GM06990 (cell line): Measurements from ENCODE around the gene SIPA1L3.

ENCODE experiments used
- DNase-seq: peaks from one replicate; pipeline ENCODE4 v3.0.0-alpha.2; 2011; ENCODE audit not compliant: insufficient read length; ENCODE audit errors: extremely low read depth
- H3K27me3 ChIP-seq: replicated peaks from 2 replicates; pipeline ENCODE4 v1.6.0; 2011; ENCODE audit warnings: low read length; ENCODE audit not compliant: control insufficient read depth, insufficient read depth
- H3K36me3 ChIP-seq: 2 replicates; pipeline ENCODE4 v1.5.1; 2011; ENCODE audit warnings: low read length; ENCODE audit not compliant: control insufficient read depth, insufficient read depth
- H3K4me3 ChIP-seq: replicated peaks from 2 replicates; pipeline ENCODE4 v1.5.1; 2011; ENCODE audit warnings: low read depth, mild to moderate bottlenecking, control low read depth, low read length
- TF ChIP-seq, protein P1 (sequence below): IDR thresholded peaks from 2 replicates; pipeline ENCODE4 v1.5.1; 2011; ENCODE audit warnings: low read length, control low read depth, mild to moderate bottlenecking, inconsistent platforms; ENCODE audit not compliant: insufficient read depth, poor library complexity, severe bottlenecking

The SIPA1L3 gene

DNA sequence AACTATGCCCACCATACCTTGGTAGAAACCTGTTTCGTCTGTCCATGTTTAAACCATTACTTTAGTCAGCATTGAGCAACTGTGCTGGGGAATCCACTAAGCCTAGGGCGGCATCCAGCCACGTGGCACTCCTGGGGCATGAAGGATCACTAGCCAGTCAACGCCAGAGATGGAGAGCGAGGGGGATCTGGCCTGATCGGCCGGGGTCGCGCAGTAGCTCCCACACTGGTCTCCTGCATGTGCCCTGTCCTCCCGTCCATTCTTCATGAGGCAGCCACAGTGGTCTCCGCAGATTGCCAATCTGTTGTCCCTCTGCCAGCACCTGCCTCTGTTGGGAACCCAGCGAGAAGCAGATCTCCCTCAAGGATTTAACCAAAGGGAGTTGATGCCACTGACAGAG, 207.6 kb downstream of the SIPA1L3 start:
- DNase-seq: no peak
- no peaks in the 10 kb centered on the region for H3K27me3 ChIP-seq
- H3K4me3 ChIP-seq: no peak overlapping the region
- H3K36me3 ChIP-seq: peaks cover 22% of the 10 kb centered on the region
- TF ChIP-seq, protein P1, sequence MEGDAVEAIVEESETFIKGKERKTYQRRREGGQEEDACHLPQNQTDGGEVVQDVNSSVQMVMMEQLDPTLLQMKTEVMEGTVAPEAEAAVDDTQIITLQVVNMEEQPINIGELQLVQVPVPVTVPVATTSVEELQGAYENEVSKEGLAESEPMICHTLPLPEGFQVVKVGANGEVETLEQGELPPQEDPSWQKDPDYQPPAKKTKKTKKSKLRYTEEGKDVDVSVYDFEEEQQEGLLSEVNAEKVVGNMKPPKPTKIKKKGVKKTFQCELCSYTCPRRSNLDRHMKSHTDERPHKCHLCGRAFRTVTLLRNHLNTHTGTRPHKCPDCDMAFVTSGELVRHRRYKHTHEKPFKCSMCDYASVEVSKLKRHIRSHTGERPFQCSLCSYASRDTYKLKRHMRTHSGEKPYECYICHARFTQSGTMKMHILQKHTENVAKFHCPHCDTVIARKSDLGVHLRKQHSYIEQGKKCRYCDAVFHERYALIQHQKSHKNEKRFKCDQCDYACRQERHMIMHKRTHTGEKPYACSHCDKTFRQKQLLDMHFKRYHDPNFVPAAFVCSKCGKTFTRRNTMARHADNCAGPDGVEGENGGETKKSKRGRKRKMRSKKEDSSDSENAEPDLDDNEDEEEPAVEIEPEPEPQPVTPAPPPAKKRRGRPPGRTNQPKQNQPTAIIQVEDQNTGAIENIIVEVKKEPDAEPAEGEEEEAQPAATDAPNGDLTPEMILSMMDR: no peak

DNA sequence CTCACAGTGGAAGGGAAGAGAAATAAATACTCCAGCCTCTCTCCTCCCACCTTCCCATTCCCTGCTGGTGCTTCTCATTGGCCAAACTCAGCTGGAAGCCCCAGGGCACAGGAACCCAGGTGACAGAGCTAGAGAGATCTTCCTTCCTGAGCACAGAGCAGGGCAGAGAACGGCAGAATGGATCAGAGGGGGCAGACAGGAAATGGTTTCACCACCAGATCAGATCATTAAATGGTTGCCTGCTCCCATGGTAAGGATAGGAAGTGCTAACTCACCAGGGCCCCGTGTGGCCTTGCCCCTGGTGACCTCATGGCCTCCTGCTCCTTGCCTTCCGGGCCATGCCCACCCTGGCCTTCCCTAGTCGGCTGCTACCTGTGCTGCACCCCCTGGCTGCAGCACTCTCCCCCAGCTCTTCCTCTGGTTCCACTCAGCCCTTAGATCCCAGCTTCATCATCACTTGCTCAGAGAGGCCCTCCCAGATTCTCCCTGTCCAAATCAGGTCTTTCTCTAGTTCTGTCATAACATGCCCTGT, 208.3 kb downstream of the SIPA1L3 start:
- Histone ChIP-seq H3K4me3 (no peak overlapping the region), H3K36me3 (peaks cover 19% of the 10 kb centered on the region), H3K27me3 (no peaks in the 10 kb centered on the region)
- no peak for DNase-seq
- TF ChIP-seq, protein P1: no peak

DNA sequence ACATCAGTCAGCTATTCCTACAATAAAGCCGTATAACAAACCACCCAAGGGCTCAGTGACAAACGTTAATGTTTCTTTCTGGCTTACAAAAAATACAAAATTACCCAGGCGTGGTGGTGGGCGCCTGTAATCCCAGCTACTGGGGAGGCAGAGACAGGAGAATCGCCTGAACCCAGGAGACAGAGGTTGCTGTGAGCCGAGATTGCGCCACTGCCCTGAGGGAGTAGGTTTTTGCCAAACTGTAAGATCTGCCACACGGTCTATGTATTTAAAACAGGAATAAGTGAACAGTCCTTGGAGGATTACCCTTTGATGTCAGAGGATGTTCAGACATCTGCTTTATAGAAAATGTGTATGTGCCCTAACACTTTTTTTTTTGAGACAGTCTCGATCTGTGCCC, 211.2 kb downstream of the SIPA1L3 start:
- H3K36me3 ChIP-seq: peaks cover 17% of the 10 kb centered on the region
- no peaks in the 10 kb centered on the region for H3K27me3 ChIP-seq
- no peak for DNase-seq
- no peak overlapping the region for H3K4me3 ChIP-seq
- TF ChIP-seq, protein P1: no peak

DNA sequence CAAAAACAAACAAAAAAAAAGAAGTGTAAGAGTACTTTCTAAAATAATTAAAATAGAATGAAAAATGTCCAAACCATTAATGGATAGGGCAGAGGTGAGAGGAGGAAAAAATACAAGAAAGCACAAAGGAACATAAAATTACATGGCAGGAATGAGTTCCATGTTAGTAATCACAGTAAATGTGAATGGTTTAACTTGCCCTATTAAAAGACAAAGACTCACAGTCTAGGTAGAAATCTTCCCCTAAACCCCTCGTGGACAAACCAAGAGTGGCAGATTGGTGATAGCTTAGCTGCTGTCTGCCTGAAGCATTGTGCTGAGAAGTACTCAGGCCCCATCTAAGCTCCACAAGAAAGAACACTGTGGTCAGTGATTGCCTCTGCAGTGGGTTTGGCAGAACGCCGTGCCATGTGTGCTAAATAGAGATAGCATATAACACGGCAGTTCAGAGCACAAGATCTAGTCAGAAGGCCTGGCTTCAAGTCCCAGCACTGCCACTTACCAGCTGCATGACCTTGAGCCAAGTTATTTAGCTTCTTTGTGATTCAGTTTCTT, 213.5 kb downstream of the SIPA1L3 start:
- H3K36me3 ChIP-seq: peaks cover 12% of the 10 kb centered on the region
- H3K4me3 ChIP-seq: no peak overlapping the region
- H3K27me3 ChIP-seq: no peaks in the 10 kb centered on the region
- no peak for DNase-seq
- TF ChIP-seq, protein P1: no peak

DNA sequence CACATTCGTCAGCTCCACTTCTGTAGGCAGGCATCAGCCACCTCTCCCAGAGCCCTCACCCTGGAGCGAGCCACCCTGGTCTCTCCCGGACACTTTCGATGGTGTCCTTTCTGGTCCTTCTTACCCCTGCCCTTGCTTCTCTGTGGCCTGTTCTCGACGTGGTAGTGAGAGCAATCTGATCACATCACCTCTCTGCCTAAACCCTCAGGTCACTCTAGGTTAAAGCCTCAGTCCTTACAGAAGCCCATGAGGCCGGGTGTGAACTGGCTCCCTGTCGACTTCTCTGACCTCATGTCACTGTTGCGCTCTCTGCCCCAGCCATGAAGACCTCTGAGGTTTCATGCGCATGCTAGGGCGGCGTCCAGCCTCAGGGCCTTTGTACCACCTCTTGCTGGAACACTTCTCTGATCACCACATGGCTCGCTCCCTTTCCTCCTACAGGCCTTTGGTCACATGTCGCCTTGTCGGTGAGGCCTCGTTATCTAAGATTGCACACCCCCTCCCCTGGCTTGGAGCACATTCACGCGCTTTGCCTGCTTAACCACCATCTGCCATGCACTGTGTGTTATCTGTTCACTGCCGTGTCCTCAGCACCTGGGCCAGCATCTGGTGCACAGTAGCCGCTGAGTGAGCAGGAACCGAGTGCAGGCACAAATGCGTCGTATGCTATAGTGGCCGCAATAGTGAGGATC, 215.5 kb downstream of the SIPA1L3 start:
- DNase-seq: no peak
- TF ChIP-seq, protein P1: no peak
- Histone ChIP-seq H3K4me3 (no peak overlapping the region), H3K36me3 (peaks cover 12% of the 10 kb centered on the region), H3K27me3 (no peaks in the 10 kb centered on the region)

DNA sequence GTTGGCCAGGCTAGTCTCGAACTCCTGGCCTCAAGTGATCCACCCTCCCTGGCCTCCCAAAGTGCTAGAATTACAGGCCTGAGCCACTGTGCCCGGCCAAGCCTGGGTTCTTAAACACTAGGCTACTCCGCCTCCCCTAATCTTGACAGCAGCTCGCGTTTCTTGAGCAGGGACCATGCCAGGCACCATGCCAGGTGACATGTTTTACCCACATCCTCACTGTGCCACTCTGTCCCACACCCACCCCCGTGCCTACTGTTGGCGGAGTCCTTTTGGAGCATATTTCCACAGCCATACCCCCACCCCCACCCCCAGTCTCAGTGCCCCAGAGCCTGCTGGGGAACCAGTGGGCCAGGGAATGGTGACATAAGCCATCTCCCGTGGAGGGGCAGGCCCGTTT, 218.2 kb downstream of the SIPA1L3 start:
- no peaks in the 10 kb centered on the region for H3K27me3 ChIP-seq
- TF ChIP-seq, protein P1: no peak
- no peak overlapping the region for H3K4me3 ChIP-seq
- no peak for DNase-seq
- peaks cover 8% of the 10 kb centered on the region for H3K36me3 ChIP-seq
